A549 treated with AZD9567 at 1 μM for 4 hours (cell line): ENCODE measurements around the gene NOTUM. TPM values are rescaled to one million over a fixed set of nuclear protein-coding genes. Genes with fewer than 3 reads are reported as not detected.

Source experiments
- total RNA-seq: library from RNA; stranded (reverse); fragments of 200-300 nt; extraction: Qiagen RNA extraction; gene quantifications from 5 replicates; pipeline ENCODE4 v1.2.3, GENCODE V29; 2022; ENCODE audit not compliant: insufficient read depth

The NOTUM gene
- total RNA-seq: 0.23 to 0.62 TPM (median 0.33 TPM) in 4 of 5 replicates, not detected in the other

DNA sequence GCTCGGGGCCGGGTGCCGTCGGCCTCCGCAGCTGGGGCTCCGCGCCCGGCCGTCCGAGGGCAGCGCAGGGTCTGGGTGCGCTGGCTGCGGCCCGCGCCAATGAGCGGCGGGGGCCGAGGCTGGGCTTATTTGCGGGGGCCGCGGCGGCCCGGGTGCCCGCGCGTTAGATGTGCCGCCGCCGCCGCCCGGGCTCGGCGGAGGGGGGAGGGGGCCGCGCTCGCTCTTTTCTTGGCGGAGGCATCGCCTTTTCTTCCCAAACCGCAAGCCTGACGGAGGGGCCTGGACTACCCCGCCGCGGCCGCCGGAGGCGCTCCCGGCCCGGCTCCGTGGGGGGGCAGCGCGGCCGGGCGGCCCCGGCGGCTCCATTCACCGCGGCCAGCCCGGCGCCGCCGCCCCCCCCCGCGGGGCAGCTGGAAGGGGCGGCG lies at the start of gene NOTUM:
TSS of gene NOTUM (minus strand) at position 101 of the 425 bp plus-strand sequence. CDS start 278 bp downstream, outside the sequence.

DNA sequence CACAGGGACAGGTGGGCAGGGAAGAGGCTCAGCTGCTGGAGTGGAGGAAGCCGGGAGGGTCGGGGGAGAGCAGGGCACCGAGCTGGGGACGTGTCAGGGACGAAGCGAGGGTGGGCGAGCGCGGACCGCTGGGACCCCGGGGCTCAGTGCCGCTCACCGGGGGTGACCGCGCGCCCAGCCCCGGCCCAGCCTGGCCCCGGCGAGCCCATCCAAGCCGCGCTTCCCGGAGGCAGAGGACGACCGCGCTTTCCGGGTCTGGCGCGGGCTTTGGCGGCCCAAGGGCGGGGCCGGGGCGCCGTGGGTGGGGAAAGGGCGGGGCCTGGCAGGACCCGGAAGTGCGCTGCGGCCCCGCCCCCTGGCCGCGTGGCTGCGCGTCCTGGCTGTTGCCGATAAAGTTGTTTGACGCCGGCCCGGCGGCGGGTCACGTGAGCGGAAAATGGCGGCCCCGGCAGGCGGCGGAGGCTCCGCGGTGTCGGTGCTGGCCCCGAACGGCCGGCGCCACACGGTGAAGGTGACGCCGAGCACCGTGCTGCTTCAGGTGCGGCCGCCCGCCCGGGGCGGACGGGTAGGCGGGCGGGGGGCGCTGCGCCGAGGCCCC lies 16.3 kb upstream of the NOTUM start, which contains the start of gene ASPSCR1:
TSS of gene ASPSCR1 (plus strand) at position 419 of the 598 bp plus-strand sequence. CDS start at position 437, 18 bp downstream.

DNA sequence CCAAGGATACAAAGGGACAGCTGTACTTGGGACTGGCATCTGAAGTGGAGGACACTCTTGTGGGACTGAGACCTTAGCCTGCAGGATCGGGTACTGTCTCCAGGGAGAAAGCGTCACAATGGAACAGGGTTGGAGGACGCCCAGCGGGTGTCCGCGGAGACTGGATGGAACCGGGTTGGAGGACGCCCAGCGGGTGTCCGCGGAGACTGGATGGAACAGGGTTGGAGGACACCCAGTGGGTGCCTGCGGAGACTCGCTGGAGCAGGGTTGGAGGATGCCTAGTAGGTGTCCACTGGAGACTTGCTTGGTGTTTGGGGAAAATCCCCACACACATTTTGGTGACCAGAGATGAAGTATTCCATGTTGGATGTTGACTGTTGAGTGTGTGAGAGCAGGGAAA lies 13.8 kb downstream of the NOTUM start, which contains the start of gene MYADML2:
TSS of gene MYADML2 (minus strand) at position 45 of the 400 bp plus-strand sequence. CDS start 5,492 bp downstream, outside the sequence.

DNA sequence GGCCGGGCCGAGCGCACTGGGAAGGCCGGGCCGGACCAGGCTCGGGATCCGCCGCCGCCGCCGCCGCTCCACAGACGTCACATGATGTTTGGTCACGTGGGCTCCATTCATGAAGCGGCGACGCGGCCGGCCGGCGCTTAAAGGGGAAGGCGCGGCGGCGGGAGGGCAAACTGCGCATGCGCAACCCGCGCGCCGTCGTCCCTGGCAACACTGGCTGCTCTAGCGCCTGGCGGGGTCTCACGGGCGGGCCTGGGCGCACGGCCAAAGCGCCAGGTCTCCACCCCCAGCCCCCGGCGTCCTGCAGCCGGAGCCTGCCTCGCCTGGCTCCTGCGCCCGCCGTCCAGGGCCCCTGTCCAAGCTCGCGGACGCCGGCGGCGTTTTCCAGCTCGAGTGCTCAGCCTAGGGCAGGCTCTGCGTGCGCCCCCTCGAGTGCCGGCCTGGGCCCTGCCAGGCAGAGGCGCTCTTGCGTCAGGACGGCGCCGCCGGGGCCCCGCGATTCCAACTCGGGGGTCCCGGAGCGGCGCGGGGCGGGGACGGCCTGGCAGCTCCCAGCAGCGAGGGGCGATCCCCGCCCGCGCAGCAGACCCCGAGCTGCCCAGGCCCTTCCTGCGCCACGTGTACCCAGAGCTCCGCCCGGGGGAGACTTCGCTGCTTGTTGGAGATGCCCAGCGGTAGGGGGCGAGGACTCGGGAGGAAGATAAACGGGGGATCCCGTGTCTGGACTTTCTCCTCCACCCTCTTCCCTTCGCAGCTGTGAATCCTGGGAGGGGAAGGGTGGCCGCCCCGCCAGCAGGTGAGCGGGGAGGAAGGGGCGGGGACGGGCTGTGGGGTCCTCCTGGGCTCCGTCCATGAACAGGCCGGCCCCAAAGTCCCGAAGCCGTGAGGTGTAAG lies 33.1 kb downstream of the NOTUM start, which contains the start of gene MAFG:
TSS of gene MAFG (minus strand) at position 83 of the 891 bp plus-strand sequence. CDS start 4,550 bp downstream, outside the sequence.

DNA sequence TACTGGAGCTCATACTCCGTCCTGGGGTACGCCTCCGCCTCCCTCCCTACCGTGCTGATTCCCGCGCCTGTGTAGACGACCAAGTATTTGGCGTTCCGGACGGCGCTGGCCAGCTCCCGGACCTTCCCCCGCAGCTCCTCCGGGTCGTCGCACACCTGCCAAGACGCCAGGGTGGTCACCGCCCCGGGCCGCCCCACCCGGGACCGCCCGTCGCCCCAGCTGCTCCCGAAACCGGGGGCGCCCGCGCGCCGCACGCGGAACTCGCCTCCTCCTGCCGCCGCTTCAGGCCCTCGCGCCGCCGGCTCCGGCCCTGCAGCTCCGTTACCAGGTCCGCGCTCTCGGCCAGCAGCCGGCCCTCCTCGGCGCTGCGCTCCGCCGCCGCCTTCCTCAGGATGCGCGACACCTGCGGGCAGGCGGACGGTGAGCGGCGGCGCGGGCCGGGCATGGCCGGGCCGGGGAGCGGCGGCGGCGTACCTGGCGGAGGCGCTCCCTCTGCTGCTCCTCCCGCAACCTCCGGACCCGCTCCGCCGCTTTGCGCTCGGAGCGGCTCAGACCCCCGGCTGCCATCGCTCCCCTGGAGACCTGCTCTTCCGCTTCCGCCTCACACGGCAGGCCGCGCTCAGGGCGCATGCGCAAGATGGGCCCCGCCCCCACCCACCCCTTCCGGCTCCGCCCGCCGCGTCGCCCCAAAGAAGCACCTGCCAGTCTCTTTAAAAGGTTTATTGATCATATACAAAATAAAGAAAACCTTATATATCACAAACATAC lies 43.2 kb downstream of the NOTUM start, which contains the start of gene SIRT7:
TSS of gene SIRT7 (minus strand) at position 612 of the 768 bp plus-strand sequence. CDS start at position 567, 45 bp downstream.

DNA sequence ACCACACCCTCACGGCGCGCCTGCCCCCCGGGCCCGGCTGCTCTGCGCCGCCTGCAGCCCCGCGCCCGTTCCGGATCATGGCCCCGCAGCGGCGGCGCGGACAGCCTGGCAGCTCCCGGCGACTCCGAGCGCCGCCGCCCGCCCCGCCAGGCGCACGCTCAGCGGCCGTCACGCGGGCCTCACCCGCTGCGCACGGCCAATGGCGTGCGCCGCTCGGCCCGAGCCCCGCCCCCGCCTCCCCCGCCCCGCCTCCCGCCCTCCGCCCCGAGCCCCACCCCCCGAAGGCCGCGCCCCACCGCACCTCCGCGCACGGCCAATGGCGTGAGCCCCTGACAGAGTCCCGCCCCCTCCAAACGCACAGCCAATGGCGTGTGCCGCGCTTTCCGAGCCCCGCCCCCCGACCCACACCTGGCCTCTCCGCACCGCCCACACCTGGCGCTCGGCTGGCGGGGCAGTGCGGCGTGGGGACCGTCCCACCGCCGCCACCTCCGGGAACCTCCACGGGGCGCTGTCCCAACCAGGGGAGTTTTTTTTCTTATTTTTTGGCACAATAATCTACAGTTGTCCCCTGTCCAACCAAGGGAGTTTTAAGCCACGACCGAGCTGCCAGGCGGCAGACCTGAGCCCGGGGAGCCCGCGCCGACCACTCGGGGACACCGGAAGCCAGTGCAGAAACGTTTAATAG lies 49.6 kb downstream of the NOTUM start, which contains the start of gene PCYT2:
TSS of gene PCYT2 (minus strand) at position 123 of the 685 bp plus-strand sequence. CDS start at position 79, 44 bp downstream.

Other genes starting within 250 kb of the NOTUM start
- gene SLC25A10, start 248.9 kb downstream of the NOTUM start, total RNA-seq: 41.8 to 47.4 TPM (median 45.7 TPM) in 5 replicates
- gene GCGR, start 157.0 kb downstream of the NOTUM start, total RNA-seq: 0.23 to 0.34 TPM (median 0.27 TPM) in 4 of 5 replicates, not detected in the other
- gene MCRIP1, start 127.9 kb downstream of the NOTUM start, total RNA-seq: 94.0 to 106 TPM (median 105 TPM) in 5 replicates
- gene PPP1R27, start 126.1 kb downstream of the NOTUM start, total RNA-seq: 0.26 to 0.38 TPM (median 0.29 TPM) in 3 of 5 replicates, not detected in the others
- 687 to 859 TPM (median 711 TPM) in 5 replicates for gene P4HB, start 100.7 kb downstream of the NOTUM start, total RNA-seq
- 554 to 671 TPM (median 613 TPM) in 5 replicates for gene ARHGDIA, start 89.8 kb downstream of the NOTUM start, total RNA-seq
- 198 to 235 TPM (median 220 TPM) in 5 replicates for gene ALYREF, start 69.6 kb downstream of the NOTUM start, total RNA-seq
- gene ANAPC11, start 69.5 kb downstream of the NOTUM start, total RNA-seq: 168 to 303 TPM (median 290 TPM) in 5 replicates
- 0.28 to 0.60 TPM (median 0.49 TPM) in 4 of 5 replicates, not detected in the other for gene NPB, start 58.9 kb downstream of the NOTUM start, total RNA-seq
- 17.3 to 20.1 TPM (median 19.1 TPM) in 5 replicates for gene PCYT2, start 49.8 kb downstream of the NOTUM start, total RNA-seq
- gene SIRT7, start 43.0 kb downstream of the NOTUM start, total RNA-seq: 30.1 to 52.5 TPM (median 49.2 TPM) in 5 replicates
- gene MAFG, start 33.5 kb downstream of the NOTUM start, total RNA-seq: 22.5 to 38.3 TPM (median 33.1 TPM) in 5 replicates
- gene PYCR1, start 23.9 kb downstream of the NOTUM start, total RNA-seq: 80.7 to 124 TPM (median 87.4 TPM) in 5 replicates
- not detected in 5 replicates for gene MYADML2, start 14.0 kb downstream of the NOTUM start, total RNA-seq
- gene ASPSCR1, start 16.4 kb upstream of the NOTUM start, total RNA-seq: 20.2 to 29.6 TPM (median 27.4 TPM) in 5 replicates
- 163 to 207 TPM (median 195 TPM) in 5 replicates for gene CENPX, start 61.7 kb upstream of the NOTUM start, total RNA-seq
- gene LRRC45, start 62.1 kb upstream of the NOTUM start, total RNA-seq: 7.8 to 17.0 TPM (median 14.7 TPM) in 5 replicates
- gene RAC3, start 70.5 kb upstream of the NOTUM start, total RNA-seq: 19.0 to 41.3 TPM (median 38.5 TPM) in 5 replicates
- 76.5 to 117 TPM (median 111 TPM) in 5 replicates for gene DCXR, start 76.5 kb upstream of the NOTUM start, total RNA-seq
- 20.8 to 24.8 TPM (median 24.4 TPM) in 5 replicates for gene RFNG, start 90.6 kb upstream of the NOTUM start, total RNA-seq
- 120 to 154 TPM (median 137 TPM) in 5 replicates for gene GPS1, start 90.7 kb upstream of the NOTUM start, total RNA-seq
- gene DUS1L, start 104.6 kb upstream of the NOTUM start, total RNA-seq: 74.1 to 147 TPM (median 143 TPM) in 5 replicates
- 91.1 to 158 TPM (median 149 TPM) in 5 replicates for gene FASN, start 137.0 kb upstream of the NOTUM start, total RNA-seq